Naive B cell (primary cell): Measurements from ENCODE around the gene MOV10L1. TPM values are rescaled to one million over a fixed set of nuclear protein-coding genes. Genes with fewer than 3 reads are reported as not detected.
"Not testable (repeated sequence)": the region's sequence is repeated elsewhere in the genome, so short reads cannot be mapped to it uniquely, and the experiment has no call there.

ENCODE experiments used
- ATAC-seq, 2 donors: fragments of 150-1000 bp; cut with Tn5 transposase; 2 replicates each; pipeline ENCODE4 v1.10.0; 2021; ENCODE audit warnings: low read depth in 2 of 2, mild to moderate bottlenecking in 2 of 2, moderate library complexity in 2 of 2
- DNase-seq: peaks from one replicate; pipeline ENCODE4 v3.0.0; 2022
- H3K27ac Mint-ChIP-seq, 6 donors: one replicate each; pipeline ENCODE4 v1.8.0; 2020 to 2022; ENCODE audit warnings: mild to moderate bottlenecking in 6 of 6, mixed read lengths in 6 of 6, moderate library complexity in 5 of 6, inconsistent platforms in 2 of 6
- H3K27me3 Mint-ChIP-seq, 3 donors: one replicate each; pipeline ENCODE4 v1.8.0; 2021 to 2022; ENCODE audit warnings: mixed read lengths in 3 of 3, mild to moderate bottlenecking in 1 of 3
- H3K36me3 Mint-ChIP-seq, 2 donors: one replicate each; pipeline ENCODE4 v1.8.0; 2020 to 2022; ENCODE audit warnings: mixed read lengths in 2 of 2, inconsistent platforms in 1 of 2, mild to moderate bottlenecking in 1 of 2
- H3K4me1 Mint-ChIP-seq, 3 donors: one replicate each; pipeline ENCODE4 v1.8.0; 2020 to 2022; ENCODE audit warnings: mixed read lengths in 3 of 3, inconsistent platforms in 1 of 3, mild to moderate bottlenecking in 1 of 3, moderate library complexity in 1 of 3
- H3K4me3 Mint-ChIP-seq, 8 donors: one replicate each; pipeline ENCODE4 v1.8.0; 2020 to 2022; ENCODE audit warnings: mild to moderate bottlenecking in 8 of 8, mixed read lengths in 8 of 8, moderate library complexity in 8 of 8, inconsistent platforms in 2 of 8
- H3K9me3 Mint-ChIP-seq, 7 donors: one replicate each; pipeline ENCODE4 v1.8.0; 2020 to 2022; ENCODE audit warnings: mixed read lengths in 7 of 7, mild to moderate bottlenecking in 5 of 7, inconsistent platforms in 2 of 7, moderate library complexity in 1 of 7
- polyA plus RNA-seq, 6 donors: library from polyadenylated mRNA; unstranded; fragments of 300-500 nt; fragmentation: Illumina TruSeq; gene quantifications; one replicate each; pipeline ENCODE4 v1.2.3, GENCODE V29; 2021; ENCODE audit warnings: low read depth in 6 of 6

Gene MOV10L1
- polyA plus RNA-seq, 6 donors from 2014 or later: not detected

DNA sequence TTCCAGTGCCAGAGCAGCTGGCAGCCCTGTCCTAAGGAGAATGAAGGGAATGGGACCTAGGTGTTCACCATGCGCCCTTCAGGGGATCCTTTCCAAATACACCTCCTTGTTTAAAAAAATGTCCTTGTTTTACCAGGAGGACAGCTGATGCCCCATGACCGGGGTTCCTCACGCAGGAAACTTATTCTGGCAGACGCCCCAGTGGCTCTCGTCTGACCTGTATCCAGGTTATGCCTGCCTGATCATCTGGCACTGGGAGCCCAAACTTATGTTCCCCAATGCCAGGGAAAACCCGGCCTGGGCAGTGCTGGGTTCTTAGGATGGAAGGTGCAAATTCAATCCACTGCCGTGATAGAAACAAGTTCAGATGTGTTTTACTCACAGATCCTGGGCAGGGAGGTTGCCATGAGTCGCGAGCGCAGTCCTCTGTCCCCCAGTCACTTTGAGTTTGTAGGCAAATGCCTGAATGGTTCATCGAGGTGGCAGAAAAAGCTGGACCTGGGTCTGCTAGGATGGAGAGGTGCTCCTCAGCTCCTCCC is 31.5 kb downstream of the MOV10L1 start:
- Mint-ChIP-seq H3K4me3 (peak overlapping the region in 1 of 8 donors; percentile 10), H3K27ac (no peak overlapping the region), H3K27me3 (peaks cover 5 to 27% (median 20%) of the 10 kb centered on the region in 3 donors), H3K9me3 (peaks cover 8 to 34% (median 21%) of the 10 kb centered on the region in 7 donors), H3K4me1 (no peaks in the 10 kb centered on the region), H3K36me3 (peaks cover 5 to 19% of the 10 kb centered on the region in 2 donors)
- DNase-seq (no peak), ATAC-seq (no peak)

DNA sequence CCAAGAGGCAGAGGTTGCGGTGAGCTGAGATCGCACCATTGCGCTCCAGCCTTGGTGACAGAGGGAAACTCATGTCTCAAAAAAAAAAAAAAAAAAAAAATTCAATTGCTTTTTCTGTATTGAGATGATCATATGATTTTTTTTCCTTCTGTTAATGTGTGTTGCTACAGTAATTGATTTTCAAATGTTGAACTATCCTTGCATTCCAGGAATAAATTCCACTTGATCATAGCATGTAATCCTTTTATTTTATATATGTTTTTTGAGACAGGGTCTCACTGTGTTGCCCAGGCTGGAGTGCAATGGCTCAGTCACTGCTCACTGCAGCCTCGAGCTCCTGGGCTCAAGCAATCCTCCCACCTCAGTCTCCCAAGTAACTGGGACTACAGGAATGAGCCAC is 33.3 kb downstream of the MOV10L1 start:
- peaks cover 8 to 34% (median 21%) of the 10 kb centered on the region in 7 donors for H3K9me3 Mint-ChIP-seq
- no peak overlapping the region for H3K4me3 Mint-ChIP-seq
- DNase-seq: no peak
- peaks cover 16 to 28% (median 27%) of the 10 kb centered on the region in 3 donors for H3K27me3 Mint-ChIP-seq
- H3K27ac Mint-ChIP-seq: no peak overlapping the region
- peaks cover 5 to 19% of the 10 kb centered on the region in 2 donors for H3K36me3 Mint-ChIP-seq
- ATAC-seq: no peak
- no peaks in the 10 kb centered on the region for H3K4me1 Mint-ChIP-seq

DNA sequence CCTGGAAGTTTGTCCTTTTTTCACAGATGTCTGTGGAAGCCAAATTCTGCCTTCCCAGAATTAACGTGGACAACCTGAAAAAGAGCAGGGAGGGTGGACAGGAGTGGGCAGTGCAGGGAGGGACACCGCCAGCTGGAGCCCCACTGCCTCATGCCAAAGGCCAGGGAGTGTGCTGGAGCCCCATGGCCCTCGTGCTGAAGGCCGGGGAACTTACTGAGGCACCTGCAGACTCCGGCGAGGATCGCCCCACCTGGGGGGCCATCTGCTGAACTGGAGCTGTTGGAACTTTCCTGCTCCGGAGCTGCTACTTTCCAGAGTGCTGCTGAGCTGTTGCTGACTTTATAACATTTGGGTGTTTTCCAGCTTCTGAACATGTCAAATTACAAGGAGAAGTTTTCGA is 35.2 kb downstream of the MOV10L1 start:
- no peak for ATAC-seq
- H3K4me3 Mint-ChIP-seq: no peak overlapping the region
- DNase-seq: no peak
- peaks cover 5 to 19% of the 10 kb centered on the region in 2 donors for H3K36me3 Mint-ChIP-seq
- peaks cover 8 to 34% (median 21%) of the 10 kb centered on the region in 7 donors for H3K9me3 Mint-ChIP-seq
- H3K27me3 Mint-ChIP-seq: peaks cover 16 to 34% (median 28%) of the 10 kb centered on the region in 3 donors
- H3K4me1 Mint-ChIP-seq: no peaks in the 10 kb centered on the region
- H3K27ac Mint-ChIP-seq: peak overlapping the region in 1 of 6 donors; percentile 48

GRCh38 chr22:50129121-50129736 is 39.4 kb downstream of the MOV10L1 start:
- Mint-ChIP-seq H3K27ac (no peak overlapping the region), H3K4me3 (no peak overlapping the region), H3K36me3 (peaks cover 3 to 10% of the 10 kb centered on the region in 2 donors), H3K4me1 (no peaks in the 10 kb centered on the region), H3K9me3 (peaks cover 0 to 10% (median 3%) of the 10 kb centered on the region in 7 donors), H3K27me3 (peaks cover 17 to 39% (median 31%) of the 10 kb centered on the region in 3 donors)
- ATAC-seq: no peak
- no peak for DNase-seq

- H3K9me3 Mint-ChIP-seq: peaks cover 0 to 4% (median 0%) of the 10 kb centered on the region in 7 donors
- H3K4me3 Mint-ChIP-seq: no peak overlapping the region
- H3K4me1 Mint-ChIP-seq: no peaks in the 10 kb centered on the region
- no peak for ATAC-seq
- H3K27ac Mint-ChIP-seq: no peak overlapping the region
- H3K27me3 Mint-ChIP-seq: peaks cover 16 to 46% (median 29%) of the 10 kb centered on the region in 3 donors
- DNase-seq: no peak
- peaks cover 0 to 3% of the 10 kb centered on the region in 2 donors for H3K36me3 Mint-ChIP-seq
Measured at GRCh38 chr22:50131894-50132293, 42.1 kb downstream of the MOV10L1 start.

GRCh38 chr22:50134481-50134880 is 44.7 kb downstream of the MOV10L1 start:
- Mint-ChIP-seq H3K4me3 (peak overlapping the region in 1 of 8 donors; percentile 25), H3K9me3 (peaks cover 0 to 4% (median 0%) of the 10 kb centered on the region in 7 donors), H3K4me1 (no peaks in the 10 kb centered on the region), H3K27me3 (peaks cover 10 to 38% (median 26%) of the 10 kb centered on the region in 3 donors), H3K36me3 (peaks cover 0 to 3% of the 10 kb centered on the region in 2 donors), H3K27ac (no peak overlapping the region)
- DNase-seq (no peak), ATAC-seq (no peak)

- ATAC-seq: no peak
- Mint-ChIP-seq H3K4me1 (peaks cover 0 to 5% (median 0%) of the 10 kb centered on the region in 3 donors), H3K9me3 (peaks cover 0 to 4% (median 0%) of the 10 kb centered on the region in 7 donors), H3K27me3 (peaks cover 4 to 18% (median 14%) of the 10 kb centered on the region in 3 donors), H3K36me3 (peaks cover 0 to 3% of the 10 kb centered on the region in 2 donors), H3K4me3 (no peak overlapping the region), H3K27ac (peak overlapping the region in 1 of 6 donors; percentile 39)
- DNase-seq: no peak
Measured at GRCh38 chr22:50136581-50137015, 46.8 kb downstream of the MOV10L1 start.

DNA sequence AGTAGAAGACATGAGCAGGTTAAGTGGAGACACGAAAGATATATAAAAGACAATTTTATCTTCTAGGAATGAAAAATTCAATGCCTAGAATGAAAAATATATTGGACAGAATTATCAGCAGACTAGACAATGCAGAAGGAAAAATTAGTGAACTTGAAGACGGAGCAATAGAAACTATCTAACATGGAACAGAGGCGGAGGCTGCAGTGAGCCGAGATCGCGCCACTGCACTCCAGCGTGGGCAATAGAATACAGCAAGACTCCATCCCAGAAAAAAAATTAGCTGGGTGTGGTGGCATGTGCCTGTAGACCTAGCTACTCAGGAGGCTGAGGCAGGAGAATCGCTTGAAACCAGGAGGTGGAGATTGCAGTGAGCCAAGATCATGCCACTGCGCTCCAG is 47.5 kb downstream of the MOV10L1 start:
- H3K9me3 Mint-ChIP-seq, DNase-seq, ATAC-seq, H3K36me3 Mint-ChIP-seq, H3K4me1 Mint-ChIP-seq, H3K4me3 Mint-ChIP-seq: not testable (repeated sequence)
- peaks cover 4 to 21% (median 19%) of the 10 kb centered on the region in 3 donors for H3K27me3 Mint-ChIP-seq
- peak overlapping the region in 1 of 6 donors; percentile 14 for H3K27ac Mint-ChIP-seq

GRCh38 chr22:50138041-50138440 is 48.2 kb downstream of the MOV10L1 start:
- H3K27me3 Mint-ChIP-seq: peaks cover 4 to 28% (median 16%) of the 10 kb centered on the region in 3 donors
- no peak overlapping the region for H3K27ac Mint-ChIP-seq
- DNase-seq (no peak), ATAC-seq (no peak)
- H3K4me3 Mint-ChIP-seq: no peak overlapping the region
- no peaks in the 10 kb centered on the region for H3K36me3 Mint-ChIP-seq
- H3K4me1 Mint-ChIP-seq: peaks cover 0 to 5% (median 0%) of the 10 kb centered on the region in 3 donors
- no peaks in the 10 kb centered on the region for H3K9me3 Mint-ChIP-seq

DNA sequence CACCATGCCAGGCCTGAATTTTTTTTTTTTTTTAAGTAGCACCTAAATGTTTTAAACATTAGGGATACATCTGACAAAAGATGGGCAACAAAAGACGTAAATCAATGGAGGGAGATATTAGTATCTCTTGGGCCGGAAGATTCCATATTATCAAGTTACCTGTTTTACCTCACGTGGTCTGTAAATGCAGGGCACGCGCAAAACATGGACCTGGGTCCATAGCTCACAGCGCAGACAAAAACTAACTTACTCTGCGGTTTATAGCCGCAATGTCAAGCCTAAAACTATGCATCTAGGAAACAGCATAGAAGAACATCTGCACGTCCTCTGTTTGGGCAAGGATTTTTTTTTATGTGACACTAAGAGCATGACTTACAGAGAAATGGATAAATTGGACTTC is 49.2 kb downstream of the MOV10L1 start:
- Mint-ChIP-seq H3K4me1 (peaks cover 0 to 5% (median 0%) of the 10 kb centered on the region in 3 donors), H3K9me3 (no peaks in the 10 kb centered on the region), H3K36me3 (no peaks in the 10 kb centered on the region), H3K27ac (no peak overlapping the region), H3K4me3 (no peak overlapping the region), H3K27me3 (peaks cover 4 to 29% (median 14%) of the 10 kb centered on the region in 3 donors)
- ATAC-seq (no peak), DNase-seq (no peak)

DNA sequence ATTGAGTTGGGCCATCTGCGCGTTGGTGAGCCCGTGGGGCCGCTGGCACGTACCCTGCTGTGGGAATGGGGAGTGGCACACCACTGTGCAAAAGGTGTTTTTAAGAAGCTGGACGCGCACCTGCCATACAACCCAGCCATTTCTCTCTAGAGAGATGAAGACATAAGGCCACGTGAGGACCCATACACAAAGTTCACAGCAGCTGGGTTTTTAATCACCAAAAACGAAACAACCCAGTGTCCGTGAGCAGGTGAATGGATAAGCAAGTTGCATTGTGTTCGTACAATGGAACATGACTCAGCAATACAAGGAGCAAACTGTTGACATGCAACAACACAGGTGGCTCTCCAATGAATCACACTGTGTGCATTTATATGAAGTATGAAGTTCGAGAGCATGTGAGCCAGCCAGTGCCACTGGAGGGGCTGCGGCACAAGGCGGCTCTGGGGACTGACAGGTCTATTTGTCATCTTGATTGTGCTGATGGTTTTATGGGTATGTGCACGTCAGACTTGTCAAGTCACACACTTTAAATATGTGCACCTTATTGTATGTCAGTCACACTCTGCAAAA is 50.1 kb downstream of the MOV10L1 start:
- ATAC-seq (peak; percentile 16 to 37), DNase-seq (no peak)
- Mint-ChIP-seq H3K4me1 (peaks cover 0 to 5% (median 0%) of the 10 kb centered on the region in 3 donors), H3K9me3 (no peaks in the 10 kb centered on the region), H3K27ac (peak overlapping the region in 2 of 6 donors; percentile 10 to 32), H3K4me3 (peak overlapping the region in 1 of 8 donors; percentile 50), H3K36me3 (no peaks in the 10 kb centered on the region), H3K27me3 (peaks cover 4 to 29% (median 14%) of the 10 kb centered on the region in 3 donors)

DNA sequence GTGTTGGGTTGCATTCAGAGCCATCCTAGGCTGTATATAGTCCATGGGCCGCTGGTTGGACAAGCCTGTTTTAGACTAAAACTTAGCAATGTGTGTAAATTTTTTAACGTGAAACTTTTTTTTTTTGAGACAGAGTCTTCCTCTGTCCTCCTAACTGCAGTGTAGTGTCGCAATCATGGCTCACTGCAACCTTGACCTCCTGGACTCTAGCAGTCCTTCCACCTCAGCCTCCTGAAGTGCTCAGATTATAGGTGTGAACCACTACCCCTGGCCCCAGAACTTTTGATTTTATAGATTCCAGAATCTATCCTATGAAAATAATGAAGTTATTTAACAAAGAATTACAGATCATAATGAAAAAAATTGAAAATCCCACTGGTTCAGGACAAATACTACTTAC is 50.8 kb downstream of the MOV10L1 start:
- no peak for DNase-seq
- no peak overlapping the region for H3K27ac Mint-ChIP-seq
- ATAC-seq: no peak
- no peak overlapping the region for H3K4me3 Mint-ChIP-seq
- H3K4me1 Mint-ChIP-seq: peaks cover 0 to 5% (median 0%) of the 10 kb centered on the region in 3 donors
- no peaks in the 10 kb centered on the region for H3K9me3 Mint-ChIP-seq
- H3K27me3 Mint-ChIP-seq: peaks cover 4 to 35% (median 20%) of the 10 kb centered on the region in 3 donors
- H3K36me3 Mint-ChIP-seq: no peaks in the 10 kb centered on the region

DNA sequence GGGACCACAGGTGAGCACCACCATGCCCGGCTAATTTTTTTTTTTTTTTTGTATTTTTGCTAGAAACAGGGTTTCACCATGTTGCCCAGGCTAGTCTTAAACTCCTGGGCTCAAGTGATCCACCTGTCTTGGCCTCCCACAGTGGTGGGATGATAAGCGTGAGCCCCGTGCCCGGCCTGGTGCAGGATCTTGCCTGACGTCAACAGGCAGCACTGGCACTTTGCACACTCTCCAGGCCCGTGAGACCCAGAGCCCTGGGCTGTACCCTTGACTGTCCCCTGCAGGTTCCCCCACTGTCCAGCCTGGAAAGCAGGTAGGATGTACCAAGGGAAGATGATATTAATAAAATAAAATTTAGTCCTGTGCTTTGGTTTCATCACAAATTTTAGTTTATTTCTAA is 51.7 kb downstream of the MOV10L1 start:
- DNase-seq: no peak
- Mint-ChIP-seq H3K36me3 (no peaks in the 10 kb centered on the region), H3K27me3 (peaks cover 0 to 32% (median 20%) of the 10 kb centered on the region in 3 donors), H3K9me3 (no peaks in the 10 kb centered on the region), H3K4me3 (no peak overlapping the region), H3K27ac (no peak overlapping the region), H3K4me1 (peaks cover 0 to 5% (median 0%) of the 10 kb centered on the region in 3 donors)
- no peak for ATAC-seq
